GM12878 (cell line): ENCODE data around the gene KCND2. TPM values are rescaled to one million over a fixed set of nuclear protein-coding genes. Genes with fewer than 3 reads are reported as not detected.

Experiments used
- ATAC-seq: fragments of 200-7000 bp; cut with Tn5 transposase; 3 replicates; pipeline ENCODE4 v1.9.1; 2020; ENCODE audit warnings: mild to moderate bottlenecking, moderate library complexity
- BruUV-seq: library from RNA; stranded (reverse); fragments of 400-500 nt; replicated peaks from 2 replicates; lab custom pipeline; 2021; lab: Mats Ljungman, UMichigan
- CTCF ChIA-PET: fragments of 300-600 bp; sonication (Branson Sonifier 250); formaldehyde crosslinking; extraction: SDS; loops from one replicate; lab custom pipeline; 2021; ENCODE audit warnings: inconsistent platforms; lab: Yijun Ruan, JAX
- POLR2A ChIA-PET: fragments of 350-600 bp; formaldehyde crosslinking; extraction: SDS; loops from one replicate; lab custom pipeline; 2021; ENCODE audit warnings: inconsistent platforms; lab: Charles Lee
- RAD21 ChIA-PET: fragments of 300-600 bp; sonication (Branson Sonifier 250); formaldehyde crosslinking; loops from one replicate; lab custom pipeline; 2023; ENCODE audit warnings: antibody characterized with exemption; ENCODE audit not compliant: unreplicated experiment; lab: Charles Lee
- SMC1A ChIA-PET: fragments of 300-600 bp; sonication (Branson Sonifier 250); formaldehyde crosslinking; loops from one replicate; lab custom pipeline; 2023; ENCODE audit not compliant: unreplicated experiment, uncharacterized antibody; lab: Charles Lee
- DNase-seq: peaks from one replicate; pipeline ENCODE4 v3.0.0-alpha.2; 2011; ENCODE audit warnings: low read depth, low spot score
- FAIRE-seq: peaks from 3 replicates; lab custom pipeline; 2011; peaks lifted over from hg19 to GRCh38; lab: Jason Lieb, UNC
- H2AFZ ChIP-seq: 2 replicates; pipeline ENCODE4 v1.6.0; 2011; ENCODE audit warnings: low read depth, low read length, control low read depth; ENCODE audit not compliant: control insufficient read depth
- H3K27ac ChIP-seq: 2 replicates; pipeline ENCODE4 v1.5.1; 2011; ENCODE audit warnings: control low read depth; ENCODE audit not compliant: control insufficient read depth, insufficient read depth
- H3K27me3 ChIP-seq, 2 experiments: replicated peaks in 1 of 2; 2 replicates each; pipeline versions ENCODE4 v1.6.0 to v1.6.1; 2011; ENCODE audit warnings: low read length in 1 of 2; ENCODE audit not compliant: control insufficient read depth in 2 of 2, insufficient read depth in 2 of 2
- H3K36me3 ChIP-seq, 2 experiments: 2 replicates each; pipeline ENCODE4 v1.5.1; 2011; ENCODE audit warnings: low read length in 1 of 2; ENCODE audit not compliant: control insufficient read depth in 2 of 2, insufficient read depth in 2 of 2
- H3K4me1 ChIP-seq: 2 replicates; pipeline ENCODE4 v1.6.1; 2011; ENCODE audit warnings: mild to moderate bottlenecking, low read length, moderate library complexity, mixed read lengths; ENCODE audit not compliant: control insufficient read depth, insufficient read depth
- H3K4me2 ChIP-seq: 2 replicates; pipeline ENCODE4 v1.6.0; 2011; ENCODE audit warnings: control low read depth; ENCODE audit not compliant: control insufficient read depth, insufficient read depth
- H3K4me3 ChIP-seq: fragments of 200-600 bp; sonication (generic); 2 replicates; pipeline ENCODE4 v1.5.1; 2016
- H3K79me2 ChIP-seq: 2 replicates; pipeline ENCODE4 v1.6.0; 2011; ENCODE audit warnings: low read length; ENCODE audit not compliant: control insufficient read depth, insufficient read depth
- H3K9ac ChIP-seq: 2 replicates; pipeline ENCODE4 v1.8.0; 2011; ENCODE audit warnings: low read length, control low read depth, mixed read lengths; ENCODE audit not compliant: control insufficient read depth, insufficient read depth
- H3K9me3 ChIP-seq: replicated peaks from 3 replicates; pipeline ENCODE4 v1.5.1; 2011; ENCODE audit warnings: mild to moderate bottlenecking, low read length; ENCODE audit not compliant: control insufficient read depth, insufficient read depth
- H4K20me1 ChIP-seq: 2 replicates; pipeline ENCODE4 v1.6.0; 2011; ENCODE audit not compliant: control insufficient read depth, insufficient read depth
- BACH1 ChIP-seq: fragments of 450-650 bp; IDR thresholded peaks from 2 replicates; pipeline ENCODE4 v1.6.1; 2017; ENCODE audit warnings: mild to moderate bottlenecking, borderline replicate concordance
- BCL11A ChIP-seq: IDR thresholded peaks from 2 replicates; pipeline ENCODE4 v1.6.1; 2011; ENCODE audit warnings: low read depth, low read length
- FOXM1 ChIP-seq: IDR thresholded peaks from 2 replicates; pipeline ENCODE4 v1.6.1; 2012; ENCODE audit warnings: low read depth, mild to moderate bottlenecking, inconsistent platforms, low read length, moderate library complexity
- HSF1 ChIP-seq: fragments of 150-350 bp; IDR thresholded peaks from 2 replicates; pipeline ENCODE4 v1.6.1; 2014; ENCODE audit warnings: mild to moderate bottlenecking, low read depth, low read length
- IKZF2 ChIP-seq, 2 experiments: fragments of 450-650 bp; IDR thresholded peaks; 2 replicates each; pipeline ENCODE4 v1.6.1; 2017; ENCODE audit warnings: mild to moderate bottlenecking in 2 of 2, moderate library complexity in 2 of 2
- JUND ChIP-seq: IDR thresholded peaks from 2 replicates; pipeline ENCODE4 v1.6.1; 2012; ENCODE audit warnings: low read depth, mild to moderate bottlenecking, low read length, improper control_type of control experiment, moderate library complexity
- LARP7 ChIP-seq: fragments of 450-650 bp; IDR thresholded peaks from 2 replicates; pipeline ENCODE4 v1.6.1; 2017; ENCODE audit warnings: mild to moderate bottlenecking
- MEF2A ChIP-seq: IDR thresholded peaks from 2 replicates; pipeline ENCODE4 v1.6.1; 2011; ENCODE audit warnings: low read depth, mild to moderate bottlenecking, low read length, moderate library complexity; ENCODE audit not compliant: insufficient read depth
- MTA3 ChIP-seq: IDR thresholded peaks from 2 replicates; pipeline ENCODE4 v1.6.1; 2012; ENCODE audit warnings: low read length, inconsistent platforms, borderline replicate concordance
- NFXL1 ChIP-seq: fragments of 450-650 bp; IDR thresholded peaks from 2 replicates; pipeline ENCODE4 v1.6.1; 2017; ENCODE audit warnings: antibody characterized with exemption, mild to moderate bottlenecking, borderline replicate concordance
- RAD51 ChIP-seq: fragments of 450-650 bp; IDR thresholded peaks from 2 replicates; pipeline ENCODE4 v1.6.1; 2016; ENCODE audit warnings: moderate library complexity, mild to moderate bottlenecking, inconsistent platforms
- RCOR1 ChIP-seq: conservative IDR thresholded peaks from 2 replicates; pipeline ENCODE4 v1.6.1; 2012; ENCODE audit warnings: low read depth, low read length, improper control_type of control experiment
- RUNX3 ChIP-seq: IDR thresholded peaks from 2 replicates; pipeline ENCODE4 v1.6.1; 2012; ENCODE audit warnings: low read length, inconsistent platforms
- SREBF2 ChIP-seq: IDR thresholded peaks from 2 replicates; pipeline ENCODE4 v1.6.1; 2012; ENCODE audit warnings: mild to moderate bottlenecking, low read length
- SUPT20H ChIP-seq: IDR thresholded peaks from 2 replicates; pipeline ENCODE4 v1.6.1; 2011; ENCODE audit warnings: low read depth, mild to moderate bottlenecking, low read length, moderate library complexity, borderline replicate concordance; ENCODE audit not compliant: control insufficient read depth
- TAF1 ChIP-seq: IDR thresholded peaks from 2 replicates; pipeline ENCODE4 v1.6.1; 2011; ENCODE audit warnings: mild to moderate bottlenecking, low read depth, low read length, borderline replicate concordance
- ZNF207 ChIP-seq: fragments of 450-650 bp; IDR thresholded peaks from 2 replicates; pipeline ENCODE4 v1.6.1; 2014; ENCODE audit warnings: antibody characterized with exemption, mild to moderate bottlenecking, borderline replicate concordance
- ZNF274 ChIP-seq: IDR thresholded peaks from one replicate; pipeline ENCODE4 v1.8.0; 2011; ENCODE audit not compliant: insufficient read length, insufficient read depth
- ZNF622 ChIP-seq: fragments of 450-650 bp; IDR thresholded peaks from 2 replicates; pipeline ENCODE4 v1.6.1; 2017; ENCODE audit warnings: mild to moderate bottlenecking, inconsistent platforms
- WGBS: methylation state at CpG from one replicate; pipeline ENCODE4 v1.1.6; 2016; ENCODE audit warnings: low lambda C conversion rate; ENCODE audit not compliant: insufficient replicate concordance, insufficient coverage; ENCODE audit errors: missing lambda C conversion rate; 5-methylcytosine and 5-hydroxymethylcytosine counted together
- in situ Hi-C: fragments of 300-500 bp; cut with MboI; formaldehyde crosslinking; loops from 9 replicates; pipeline ENCODE4 v1.14.3; 2018; ENCODE audit warnings: mixed read lengths
- intact Hi-C: fragments of 100-400 bp; cut with micrococcal nuclease; formaldehyde crosslinking; loops from one replicate; pipeline ENCODE4 v1.14.2; 2022; ENCODE audit not compliant: unreplicated experiment
- polyA plus RNA-seq, 11 experiments: library from polyadenylated mRNA; depleted of rRNA in 4 of 11; unstranded in 6 of 11; stranded (reverse) in 5 of 11; fragments of >200 nt; fragmentation: Nextera tagmentation in 4 of 11; fragmentation: Illumina TruSeq in 1 of 11; extraction: Ambion mirVana in 4 of 11; extraction: Trizol in 1 of 11; gene quantifications; 1 replicate in 1 of 11; 2 replicates in 10 of 11; pipeline versions ENCODE4 v1.2.1 to v1.2.3, GENCODE V29; 2011 to 2016; ENCODE audit warnings: inconsistent platforms in 2 of 11, missing spikeins in 2 of 11, low read depth in 1 of 11
- total RNA-seq, 4 experiments: library from RNA; depleted of rRNA in 3 of 4; stranded (reverse); fragments of >200 nt in 3 of 4; fragmentation: Illumina TruSeq in 1 of 4; extraction: Trizol in 1 of 4; gene quantifications; 2 replicates each; pipeline versions ENCODE4 v1.2.1 to v1.2.3, GENCODE V29; 2013 to 2021

KCND2 gene
- total and polyA plus RNA-seq, 10 of the 15 experiments (the other 5 are each of a cell fraction or from before 2014, with no cell fraction given), result 3.6 to 22.3 (median 6.3) TPM

GRCh38 chr7:120793213-120793936, 520.4 kb downstream of the KCND2 start:
- POLR2A ChIA-PET, result interaction anchor here (1.0 to 1.3 kb wide), 2 partner anchors 65 to 138 kb away, joined by 3 to 4 read pairs; partner anchors contain the start of gene TSPAN12
- Histone ChIP-seq H3K36me3 (peaks cover 0 to 1% of the 10 kb centered on the region in 2 experiments; a peak in 2 of 4 replicates), H3K79me2 (no peaks in the 10 kb centered on the region), H2AFZ (no peak overlapping the region), H3K27ac (no peak overlapping the region), H3K9ac (no peak overlapping the region), H4K20me1 (no peaks in the 10 kb centered on the region), H3K4me1 (no peaks in the 10 kb centered on the region), H3K9me3 (no peaks in the 10 kb centered on the region; the same call in 2 of the 3 replicates), H3K27me3 (no peaks in the 10 kb centered on the region), H3K4me2 (no peak overlapping the region), H3K4me3 (no peak overlapping the region)
- FAIRE-seq (no peak), DNase-seq (no peak), ATAC-seq (no peak)
- no peak for TF ChIP-seq ZNF622
- TF ChIP-seq TAF1, result no peak
- no peak for TF ChIP-seq RAD51
- TF ChIP-seq SUPT20H, result no peak
- TF ChIP-seq NFXL1, result no peak
- TF ChIP-seq MTA3, result no peak
- no peak for TF ChIP-seq BACH1
- no peak for TF ChIP-seq IKZF2 (IDR thresholded peaks at IDR 0.05)
- TF ChIP-seq ZNF274, result no peak
- no peak for TF ChIP-seq BCL11A
- no peak for TF ChIP-seq HSF1
- no peak for TF ChIP-seq LARP7
- no peak for TF ChIP-seq RCOR1
- TF ChIP-seq RUNX3, result no peak
- TF ChIP-seq SREBF2, result no peak
- no peak for TF ChIP-seq FOXM1
- no peak for TF ChIP-seq JUND
- no peak for TF ChIP-seq ZNF207
- no peak for TF ChIP-seq MEF2A
- CTCF ChIA-PET, result interaction anchor here (0.9 to 7.2 kb wide), 32 partner anchors 9 to 315 kb away, joined by 3 to 104 read pairs (median 11); partner anchors contain the start of gene ING3
- WGBS, result 63% methylated on average over 3 of the region's 3 CpGs
- SMC1A ChIA-PET, result interaction anchor here (0.6 to 7.2 kb wide), 17 partner anchors 11 to 165 kb away, joined by 3 to 83 read pairs (median 7); partner anchors contain the start of gene TSPAN12
- in situ Hi-C loops (loop anchor here (5.0 to 25.0 kb wide), 3 partner anchors 144 to 1194 kb away; no protein-coding TSS in a partner anchor), intact Hi-C loops (loop anchor here (2.0 to 5.0 kb wide), 2 partner anchors 63 to 289 kb away; no protein-coding TSS in a partner anchor)
- RAD21 ChIA-PET, result interaction anchor here (1.1 to 2.9 kb wide), 9 partner anchors 10 to 155 kb away, joined by 3 to 28 read pairs (median 7); partner anchors contain the start of gene TSPAN12
- no TSS peak for BruUV-seq
